ENCODE results near the gene SPTLC2. TPM values are rescaled to one million over a fixed set of nuclear protein-coding genes. Genes with fewer than 3 reads are reported as not detected.

Gene SPTLC2
- total and polyA plus RNA-seq, 2 of the 13 experiments (the other 11 are each of a cell fraction or from before 2014, with no cell fraction given) = 17.4 to 17.5 TPM

GRCh38 chr14:77616454-77617229 is at the start of gene SPTLC2 (continued):
- TF ChIP-seq GPBP1L1 (CRISPR knock-in tag; IDR thresholded peaks at IDR 0.05) (no peak), HCFC1 (IDR thresholded peaks at IDR 0.05; ENCODE audit: low read depth, low read length) (no peak), ZNF30 (CRISPR knock-in tag; IDR thresholded peaks at IDR 0.05) (no peak), MXI1 (IDR thresholded peaks at IDR 0.05; ENCODE audit: borderline replicate concordance, low read depth, low read length) (peak; percentile 45; the same call in 1 of the 3 replicates), SYNCRIP (IDR thresholded peaks at IDR 0.05; ENCODE audit: insufficient read depth, low read depth, low read length) (no peak), ZNF292 (CRISPR knock-in tag; IDR thresholded peaks at IDR 0.05; ENCODE audit: borderline replicate concordance, low read depth) (peak; percentile 28; the same call in 1 of the 2 replicates), ZNF775 (CRISPR knock-in tag; IDR thresholded peaks at IDR 0.05; ENCODE audit: borderline replicate concordance) (no peak), NCOR1 (IDR thresholded peaks at IDR 0.05; ENCODE audit: borderline replicate concordance, low read length) (no peak), ZNF362 (CRISPR knock-in tag; IDR thresholded peaks at IDR 0.05; ENCODE audit: borderline replicate concordance) (no peak), ZNF205 (CRISPR knock-in tag; IDR thresholded peaks at IDR 0.05) (peak; percentile 59; the same call in 1 of the 2 replicates)
- TF ChIP-seq, protein P1, sequence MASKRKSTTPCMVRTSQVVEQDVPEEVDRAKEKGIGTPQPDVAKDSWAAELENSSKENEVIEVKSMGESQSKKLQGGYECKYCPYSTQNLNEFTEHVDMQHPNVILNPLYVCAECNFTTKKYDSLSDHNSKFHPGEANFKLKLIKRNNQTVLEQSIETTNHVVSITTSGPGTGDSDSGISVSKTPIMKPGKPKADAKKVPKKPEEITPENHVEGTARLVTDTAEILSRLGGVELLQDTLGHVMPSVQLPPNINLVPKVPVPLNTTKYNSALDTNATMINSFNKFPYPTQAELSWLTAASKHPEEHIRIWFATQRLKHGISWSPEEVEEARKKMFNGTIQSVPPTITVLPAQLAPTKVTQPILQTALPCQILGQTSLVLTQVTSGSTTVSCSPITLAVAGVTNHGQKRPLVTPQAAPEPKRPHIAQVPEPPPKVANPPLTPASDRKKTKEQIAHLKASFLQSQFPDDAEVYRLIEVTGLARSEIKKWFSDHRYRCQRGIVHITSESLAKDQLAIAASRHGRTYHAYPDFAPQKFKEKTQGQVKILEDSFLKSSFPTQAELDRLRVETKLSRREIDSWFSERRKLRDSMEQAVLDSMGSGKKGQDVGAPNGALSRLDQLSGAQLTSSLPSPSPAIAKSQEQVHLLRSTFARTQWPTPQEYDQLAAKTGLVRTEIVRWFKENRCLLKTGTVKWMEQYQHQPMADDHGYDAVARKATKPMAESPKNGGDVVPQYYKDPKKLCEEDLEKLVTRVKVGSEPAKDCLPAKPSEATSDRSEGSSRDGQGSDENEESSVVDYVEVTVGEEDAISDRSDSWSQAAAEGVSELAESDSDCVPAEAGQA (IDR thresholded peaks at IDR 0.05; ENCODE audit: low read depth) = no peak
- TF ChIP-seq, protein P1 (CRISPR knock-in tag; IDR thresholded peaks at IDR 0.05; ENCODE audit: borderline replicate concordance) = no peak
- TF ChIP-seq, protein P2, sequence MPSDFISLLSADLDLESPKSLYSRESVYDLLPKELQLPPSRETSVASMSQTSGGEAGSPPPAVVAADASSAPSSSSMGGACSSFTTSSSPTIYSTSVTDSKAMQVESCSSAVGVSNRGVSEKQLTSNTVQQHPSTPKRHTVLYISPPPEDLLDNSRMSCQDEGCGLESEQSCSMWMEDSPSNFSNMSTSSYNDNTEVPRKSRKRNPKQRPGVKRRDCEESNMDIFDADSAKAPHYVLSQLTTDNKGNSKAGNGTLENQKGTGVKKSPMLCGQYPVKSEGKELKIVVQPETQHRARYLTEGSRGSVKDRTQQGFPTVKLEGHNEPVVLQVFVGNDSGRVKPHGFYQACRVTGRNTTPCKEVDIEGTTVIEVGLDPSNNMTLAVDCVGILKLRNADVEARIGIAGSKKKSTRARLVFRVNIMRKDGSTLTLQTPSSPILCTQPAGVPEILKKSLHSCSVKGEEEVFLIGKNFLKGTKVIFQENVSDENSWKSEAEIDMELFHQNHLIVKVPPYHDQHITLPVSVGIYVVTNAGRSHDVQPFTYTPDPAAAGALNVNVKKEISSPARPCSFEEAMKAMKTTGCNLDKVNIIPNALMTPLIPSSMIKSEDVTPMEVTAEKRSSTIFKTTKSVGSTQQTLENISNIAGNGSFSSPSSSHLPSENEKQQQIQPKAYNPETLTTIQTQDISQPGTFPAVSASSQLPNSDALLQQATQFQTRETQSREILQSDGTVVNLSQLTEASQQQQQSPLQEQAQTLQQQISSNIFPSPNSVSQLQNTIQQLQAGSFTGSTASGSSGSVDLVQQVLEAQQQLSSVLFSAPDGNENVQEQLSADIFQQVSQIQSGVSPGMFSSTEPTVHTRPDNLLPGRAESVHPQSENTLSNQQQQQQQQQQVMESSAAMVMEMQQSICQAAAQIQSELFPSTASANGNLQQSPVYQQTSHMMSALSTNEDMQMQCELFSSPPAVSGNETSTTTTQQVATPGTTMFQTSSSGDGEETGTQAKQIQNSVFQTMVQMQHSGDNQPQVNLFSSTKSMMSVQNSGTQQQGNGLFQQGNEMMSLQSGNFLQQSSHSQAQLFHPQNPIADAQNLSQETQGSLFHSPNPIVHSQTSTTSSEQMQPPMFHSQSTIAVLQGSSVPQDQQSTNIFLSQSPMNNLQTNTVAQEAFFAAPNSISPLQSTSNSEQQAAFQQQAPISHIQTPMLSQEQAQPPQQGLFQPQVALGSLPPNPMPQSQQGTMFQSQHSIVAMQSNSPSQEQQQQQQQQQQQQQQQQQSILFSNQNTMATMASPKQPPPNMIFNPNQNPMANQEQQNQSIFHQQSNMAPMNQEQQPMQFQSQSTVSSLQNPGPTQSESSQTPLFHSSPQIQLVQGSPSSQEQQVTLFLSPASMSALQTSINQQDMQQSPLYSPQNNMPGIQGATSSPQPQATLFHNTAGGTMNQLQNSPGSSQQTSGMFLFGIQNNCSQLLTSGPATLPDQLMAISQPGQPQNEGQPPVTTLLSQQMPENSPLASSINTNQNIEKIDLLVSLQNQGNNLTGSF (CRISPR knock-in tag; IDR thresholded peaks at IDR 0.05) = no peak
